A549 (cell line): ENCODE results near the gene TPGS1. TPM values are rescaled to one million over a fixed set of nuclear protein-coding genes. Genes with fewer than 3 reads are reported as not detected.

ENCODE experiments used
- ATAC-seq, 2 experiments: fragments of 200-7000 bp in 1 of 2; fragments of >200 bp in 1 of 2; cut with Nextera tagmentation in 1 of 2; cut with Tn5 transposase in 1 of 2; 3 replicates each; pipeline versions ENCODE4 v1.8.0 to v1.9.1; 2018 to 2020; ENCODE audit warnings: mild to moderate bottlenecking in 1 of 2, moderate library complexity in 1 of 2
- CTCF ChIA-PET: fragments of 300-600 bp; sonication (Branson Sonifier 250); formaldehyde crosslinking; extraction: SDS; loops from one replicate; lab custom pipeline; 2021; ENCODE audit warnings: antibody characterized with exemption, inconsistent platforms; lab: Yijun Ruan, JAX
- POLR2A ChIA-PET: fragments of 350-600 bp; formaldehyde crosslinking; extraction: SDS; loops from one replicate; lab custom pipeline; 2021; ENCODE audit warnings: antibody characterized with exemption, inconsistent platforms; lab: Yijun Ruan, JAX
- DNase-seq, 2 experiments: peaks; one replicate each; pipeline versions ENCODE4 v3.0.0 to v3.0.0-alpha.2; 2011 to 2016; ENCODE audit warnings: low read depth in 1 of 2, low spot score in 1 of 2
- FAIRE-seq: peaks from 2 replicates; lab custom pipeline; 2011; peaks lifted over from hg19 to GRCh38; lab: Jason Lieb, UNC
- H3K27ac ChIP-seq, 2 experiments: fragments of >200 bp; sonication (Bioruptor Twin); formaldehyde crosslinking; 3 replicates each; pipeline ENCODE4 v1.5.1; 2016 to 2017
- H3K4me1 ChIP-seq: fragments of >200 bp; sonication (Bioruptor Twin); formaldehyde crosslinking; 3 replicates; pipeline ENCODE4 v1.6.1; 2016
- H3K4me2 ChIP-seq: fragments of >200 bp; sonication (Bioruptor Twin); formaldehyde crosslinking; 3 replicates; pipeline ENCODE4 v1.6.1; 2016
- H3K4me3 ChIP-seq: fragments of >200 bp; sonication (Bioruptor Twin); formaldehyde crosslinking; 3 replicates; pipeline ENCODE4 v1.5.1; 2016
- H3K9me3 ChIP-seq: fragments of >200 bp; sonication (Bioruptor Twin); formaldehyde crosslinking; 3 replicates; pipeline ENCODE4 v1.6.1; 2016
- BCL3 ChIP-seq: fragments of >200 bp; sonication (Bioruptor Twin); formaldehyde crosslinking; IDR thresholded peaks from 3 replicates; pipeline ENCODE4 v1.6.1; 2016
- CBX2 ChIP-seq: fragments of 200-600 bp; sonication (generic); IDR thresholded peaks from 2 replicates; pipeline ENCODE4 v1.6.1; 2016; ENCODE audit warnings: low read depth, mild to moderate bottlenecking, borderline replicate concordance
- CBX8 ChIP-seq: fragments of 200-600 bp; sonication (generic); IDR thresholded peaks from 2 replicates; pipeline ENCODE4 v1.6.1; 2016
- CEBPB ChIP-seq, 2 experiments: fragments of >200 bp in 1 of 2; sonication (Bioruptor Twin) in 1 of 2; formaldehyde crosslinking in 1 of 2; IDR thresholded peaks; 2 replicates each; pipeline ENCODE4 v1.6.1; 2012 to 2016
- CHD4 ChIP-seq: fragments of 200-600 bp; sonication (generic); IDR thresholded peaks from 2 replicates; pipeline ENCODE4 v1.6.1; 2016; ENCODE audit warnings: antibody characterized with exemption, mild to moderate bottlenecking, borderline replicate concordance
- E2F6 ChIP-seq: IDR thresholded peaks from 2 replicates; pipeline ENCODE4 v1.6.1; 2012; ENCODE audit warnings: low read depth, borderline replicate concordance
- EHF ChIP-seq: fragments of 250-450 bp; sonication (Bioruptor Pico); IDR thresholded peaks from 2 replicates; pipeline ENCODE4 v1.5.0; 2020; ENCODE audit warnings: mild to moderate bottlenecking
- EHMT2 ChIP-seq: fragments of 200-600 bp; sonication (generic); IDR thresholded peaks from 2 replicates; pipeline ENCODE4 v1.6.1; 2016; ENCODE audit warnings: antibody characterized with exemption, low read depth, mild to moderate bottlenecking, moderate library complexity
- ESRRA ChIP-seq: fragments of 150-350 bp; IDR thresholded peaks from 2 replicates; pipeline ENCODE4 v1.6.1; 2014; ENCODE audit warnings: mild to moderate bottlenecking, low read length, borderline replicate concordance
- FOSL2 ChIP-seq, 2 experiments: fragments of 450-650 bp in 1 of 2; fragments of >200 bp in 1 of 2; sonication (Bioruptor Twin) in 1 of 2; formaldehyde crosslinking; IDR thresholded peaks; 2 replicates each; pipeline versions ENCODE4 v1.5.0 to v1.6.1; 2016 to 2020; ENCODE audit warnings: mild to moderate bottlenecking in 1 of 2, moderate library complexity in 1 of 2
- HMGXB4 ChIP-seq: fragments of 250-450 bp; sonication (Bioruptor Pico); IDR thresholded peaks from 2 replicates; pipeline ENCODE4 v1.5.0; 2021; ENCODE audit warnings: mild to moderate bottlenecking, moderate library complexity, borderline replicate concordance
- HOXA7 ChIP-seq: fragments of 250-450 bp; sonication (Bioruptor Pico); IDR thresholded peaks from 2 replicates; pipeline ENCODE4 v1.5.0; 2020; ENCODE audit warnings: mild to moderate bottlenecking, moderate library complexity
- HOXB5 ChIP-seq: fragments of 250-450 bp; sonication (Bioruptor Pico); IDR thresholded peaks from 2 replicates; pipeline ENCODE4 v1.5.0; 2020; ENCODE audit warnings: mild to moderate bottlenecking, moderate library complexity
- JUN ChIP-seq, 2 experiments: fragments of >200 bp; sonication (Bioruptor Twin); formaldehyde crosslinking; IDR thresholded peaks; 2 replicates in 1 of 2; 3 replicates in 1 of 2; pipeline ENCODE4 v1.6.1; 2016 to 2017
- KDM5A ChIP-seq: fragments of 200-600 bp; sonication (generic); IDR thresholded peaks from 2 replicates; pipeline ENCODE4 v1.6.1; 2016; ENCODE audit warnings: antibody characterized with exemption, mild to moderate bottlenecking
- MAFK ChIP-seq: fragments of 450-650 bp; IDR thresholded peaks from 2 replicates; pipeline ENCODE4 v1.6.1; 2014; ENCODE audit not compliant: partially characterized antibody
- MAX ChIP-seq: IDR thresholded peaks from 2 replicates; pipeline ENCODE4 v1.6.1; 2012
- MAZ ChIP-seq: fragments of 150-350 bp; IDR thresholded peaks from 2 replicates; pipeline ENCODE4 v1.6.1; 2014; ENCODE audit warnings: antibody characterized with exemption, low read depth, low read length, borderline replicate concordance
- MYC ChIP-seq: IDR thresholded peaks from 2 replicates; pipeline ENCODE4 v1.6.1; 2012; ENCODE audit warnings: mild to moderate bottlenecking, inconsistent platforms, low read length, improper control_type of control experiment, borderline replicate concordance
- NPAS2 ChIP-seq: fragments of 250-450 bp; sonication (Bioruptor Pico); IDR thresholded peaks from 2 replicates; pipeline ENCODE4 v1.8.0; 2022; ENCODE audit warnings: mild to moderate bottlenecking, moderate library complexity, borderline replicate concordance
- PHF8 ChIP-seq: fragments of 200-600 bp; sonication (generic); IDR thresholded peaks from 2 replicates; pipeline ENCODE4 v1.6.1; 2016; ENCODE audit warnings: low read depth, mild to moderate bottlenecking, antibody characterized with exemption, moderate library complexity, borderline replicate concordance
- POLR2A ChIP-seq: IDR thresholded peaks from 2 replicates; pipeline ENCODE4 v1.6.1; 2012; ENCODE audit warnings: mild to moderate bottlenecking, low read length
- RAD21 ChIP-seq, 2 experiments: fragments of >200 bp in 1 of 2; sonication (Bioruptor Twin) in 1 of 2; formaldehyde crosslinking in 1 of 2; IDR thresholded peaks in 1 of 2; conservative IDR thresholded peaks in 1 of 2; 2 replicates in 1 of 2; 3 replicates in 1 of 2; pipeline ENCODE4 v1.6.1; 2012 to 2018; ENCODE audit warnings: inconsistent platforms in 1 of 2
- RCOR1 ChIP-seq: fragments of 150-350 bp; IDR thresholded peaks from 2 replicates; pipeline ENCODE4 v1.6.1; 2014; ENCODE audit warnings: antibody characterized with exemption, low read length, low read depth
- RFX5 ChIP-seq: fragments of 450-650 bp; IDR thresholded peaks from 2 replicates; pipeline ENCODE4 v1.7.1; 2014; ENCODE audit warnings: antibody characterized with exemption, mild to moderate bottlenecking, moderate library complexity
- RNF2 ChIP-seq: fragments of 200-600 bp; sonication (generic); IDR thresholded peaks from 2 replicates; pipeline ENCODE4 v1.6.1; 2016; ENCODE audit warnings: low read depth, mild to moderate bottlenecking, antibody characterized with exemption, moderate library complexity, borderline replicate concordance
- SREBF2 ChIP-seq: fragments of 450-650 bp; IDR thresholded peaks from 2 replicates; pipeline ENCODE4 v1.6.1; 2014; ENCODE audit warnings: mild to moderate bottlenecking, moderate library complexity
- ZC3H11A ChIP-seq: fragments of 450-650 bp; IDR thresholded peaks from 2 replicates; pipeline ENCODE4 v1.6.1; 2014; ENCODE audit warnings: antibody characterized with exemption, mild to moderate bottlenecking
- ZSCAN20 ChIP-seq: fragments of 250-450 bp; sonication (Bioruptor Pico); IDR thresholded peaks from 2 replicates; pipeline ENCODE4 v1.8.0; 2022; ENCODE audit warnings: mild to moderate bottlenecking, moderate library complexity
- WGBS: methylation state at CpG from one replicate; pipeline ENCODE4 v1.1.6; 2017; ENCODE audit errors: missing lambda C conversion rate; 5-methylcytosine and 5-hydroxymethylcytosine counted together
- polyA plus RNA-seq, 4 experiments: library from polyadenylated mRNA; depleted of rRNA in 3 of 4; stranded (reverse); fragments of >200 nt; fragmentation: RNase III in 1 of 4; extraction: RNeasy Plus Mini Kit Qiagen cat#74134 plus additional on column Dnase treatment in 1 of 4; gene quantifications; 2 replicates in 3 of 4; 3 replicates in 1 of 4; pipeline ENCODE4 v1.2.3, GENCODE V29; 2011 to 2017

The TPGS1 gene
- polyA plus RNA-seq, 2 of the 4 experiments (the other 2 are of a cell fraction): 2.7 to 13.1 TPM

GRCh38 chr19:530134-531008, 23.1 kb downstream of the TPGS1 start:
- DNase-seq (no peak), ATAC-seq (no peak), FAIRE-seq (no peak)
- peak overlapping the region; percentile 87 for H3K4me3 ChIP-seq
- H3K9me3 ChIP-seq: no peaks in the 10 kb centered on the region
- ChIA-PET POLR2A (interaction anchor here (0.6 to 2.0 kb wide), 5 partner anchors 24 to 878 kb away, joined by 3 to 7 read pairs (median 5); partner anchors contain the start of gene BSG), CTCF (interaction anchor here (0.8 to 2.8 kb wide), 5 partner anchors 12 to 46 kb away, joined by 3 to 9 read pairs (median 5); no protein-coding TSS in a partner anchor)
- H3K4me1 ChIP-seq: peaks cover 32% of the 10 kb centered on the region
- H3K27ac ChIP-seq: peak overlapping the region; percentile 98 to 100
- TF ChIP-seq E2F6: peak; percentile 10; the same call in 1 of the 2 replicates
- no peak for TF ChIP-seq KDM5A
- no peak for TF ChIP-seq CHD4
- TF ChIP-seq HOXA7 (CRISPR knock-in tag): no peak
- TF ChIP-seq JUN (IDR thresholded peaks at IDR 0.05): no peak
- no peak for TF ChIP-seq MAZ
- H3K4me2 ChIP-seq: peak overlapping the region; percentile 69
- 67% methylated on average over 29 of the region's 38 CpGs for WGBS

GRCh38 chr19:531009-531752, 23.9 kb downstream of the TPGS1 start:
- Histone ChIP-seq H3K4me1 (peaks cover 34% of the 10 kb centered on the region), H3K9me3 (no peaks in the 10 kb centered on the region), H3K4me2 (peak overlapping the region; percentile 69), H3K4me3 (peak overlapping the region; percentile 87), H3K27ac (peak overlapping the region; percentile 98 to 100)
- POLR2A ChIA-PET: interaction anchor here (0.6 to 2.0 kb wide), 8 partner anchors 20 to 877 kb away, joined by 3 to 7 read pairs (median 4); partner anchors contain the start of genes BSG and TPGS1
- TF ChIP-seq NPAS2 (no peak), MAX (peak; percentile 26; the same call in 1 of the 2 replicates), HMGXB4 (no peak), MYC (no peak), E2F6 (no peak; the same call in 1 of the 2 replicates), FOSL2 (IDR thresholded peaks at IDR 0.05) (no peak), FOSL2 (CRISPR knock-in tag; IDR thresholded peaks at IDR 0.05) (no peak), ESRRA (no peak), ZSCAN20 (CRISPR knock-in tag) (no peak), RNF2 (no peak), CBX2 (no peak), RAD21 (conservative IDR thresholded peaks at IDR 0.05 in 1 of 2, IDR thresholded peaks at IDR 0.05 in 1 of 2) (no peak), MAZ (no peak), MAFK (no peak), EHMT2 (no peak), POLR2A (peak; percentile 32), ZC3H11A (no peak), CBX8 (no peak), CEBPB (IDR thresholded peaks at IDR 0.05) (no peak), RCOR1 (no peak), PHF8 (peak; percentile 54; the same call in 1 of the 2 replicates), HOXB5 (CRISPR knock-in tag) (no peak), EHF (no peak), BCL3 (peak; percentile 16; the same call in 1 of the 3 replicates), RFX5 (no peak), JUN (IDR thresholded peaks at IDR 0.05) (0 out of 5 replicates have a peak, but pooled peaks have one; percentile 12 to 46), SREBF2 (no peak)
- DNase-seq (peak; percentile 79 to 82), ATAC-seq (peak; percentile 60 to 77), FAIRE-seq (no peak)
- CTCF ChIA-PET: interaction anchor here (0.8 to 2.8 kb wide), 7 partner anchors 11 to 50 kb away, joined by 3 to 16 read pairs (median 9); partner anchors contain the start of gene TPGS1
- 0% methylated on average over 5 of the region's 103 CpGs for WGBS
